IPS DF 4.7 (cell line): ENCODE measurements around the gene FFAR3.
"Not testable (repeated sequence)": the region's sequence is repeated elsewhere in the genome, so short reads cannot be mapped to it uniquely, and the experiment has no call there.

Experiments used
- DNase-seq: peaks from one replicate; pipeline ENCODE4 v3.0.0-alpha.2; 2013; ENCODE audit warnings: low spot score; ENCODE audit errors: extremely low read depth

The FFAR3 gene

DNA sequence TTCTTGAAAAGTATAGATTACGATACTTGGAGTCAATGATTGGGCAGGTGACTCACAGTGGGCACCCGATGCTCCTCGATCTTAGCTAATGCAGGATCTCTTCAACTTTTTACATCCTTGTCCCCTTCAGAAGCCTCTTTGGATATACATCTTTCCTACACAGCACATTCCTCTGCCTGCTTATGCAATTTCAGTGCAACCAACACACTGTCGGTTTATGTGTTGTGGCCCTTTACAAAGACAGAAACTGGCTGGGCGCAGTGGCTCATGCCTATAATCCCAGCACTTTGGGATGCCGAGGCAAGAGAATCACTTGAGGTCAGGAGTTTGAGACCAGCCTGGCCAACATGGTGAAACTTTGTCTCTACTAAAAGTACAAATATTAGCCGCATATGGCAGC is 15.2 kb downstream of the FFAR3 start:
- no peak for DNase-seq

- DNase-seq, result not testable (repeated sequence)
These were observed 15.8 kb downstream of the FFAR3 start for GRCh38 chr19:35374031-35374430.

DNA sequence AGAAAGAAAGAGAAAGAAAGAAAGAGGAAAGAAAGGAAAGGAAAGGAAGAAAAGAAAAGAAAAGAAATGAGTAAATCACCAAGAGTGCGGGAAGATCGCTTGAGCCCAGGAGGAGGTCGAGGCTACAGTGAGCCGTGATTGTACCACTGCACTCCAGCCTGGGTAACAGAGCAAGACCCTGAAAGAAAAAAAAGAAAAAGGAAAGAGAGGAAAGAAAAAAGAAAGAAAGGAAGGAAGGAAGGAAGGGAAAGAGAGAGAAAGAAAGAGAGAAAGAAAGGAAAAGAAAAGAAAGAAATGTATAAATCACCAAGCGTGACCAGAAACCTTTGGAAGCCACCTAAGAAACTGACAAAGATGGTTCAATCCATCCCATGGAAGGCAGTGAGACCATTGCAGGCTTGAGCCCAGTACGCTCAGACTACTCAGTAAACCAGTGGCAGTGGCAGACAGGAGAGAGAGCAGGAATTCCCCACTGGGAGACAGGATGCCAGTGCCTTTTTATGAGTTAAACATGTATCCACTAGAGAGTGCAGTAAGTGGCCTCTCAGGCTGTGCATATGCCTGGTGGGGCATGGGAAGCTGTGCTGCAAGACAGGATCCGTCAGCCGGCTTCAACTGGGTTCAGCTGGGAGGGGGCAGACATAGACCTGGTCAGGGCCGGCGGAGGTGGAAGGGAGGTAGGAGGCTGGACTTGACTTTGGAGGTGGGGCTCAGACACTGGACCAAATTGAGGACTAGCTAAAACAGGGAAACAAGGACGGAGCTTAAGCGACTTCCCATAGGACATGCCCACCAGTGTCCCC is 17.4 kb downstream of the FFAR3 start:
- no peak for DNase-seq

DNA sequence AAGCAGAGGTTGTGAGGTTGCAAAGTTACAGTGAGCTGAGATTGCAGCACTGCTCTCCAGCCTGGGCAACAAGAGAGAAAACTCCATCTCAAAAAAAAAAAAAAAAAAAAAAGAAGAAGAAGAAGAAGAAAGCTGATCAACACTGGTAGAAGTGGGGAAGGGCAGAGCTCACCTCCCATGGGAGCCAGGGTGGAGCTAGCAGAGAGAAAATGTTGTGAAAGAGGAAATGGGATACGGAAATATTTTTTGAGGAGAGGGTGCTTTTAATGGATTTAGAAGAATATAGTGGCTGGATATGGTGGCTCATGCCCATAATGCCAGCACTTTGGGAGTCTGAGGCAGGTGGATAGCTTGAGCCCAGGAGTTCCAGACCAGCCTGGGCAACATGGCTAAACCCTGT is 19.4 kb downstream of the FFAR3 start:
- DNase-seq, result no peak

DNA sequence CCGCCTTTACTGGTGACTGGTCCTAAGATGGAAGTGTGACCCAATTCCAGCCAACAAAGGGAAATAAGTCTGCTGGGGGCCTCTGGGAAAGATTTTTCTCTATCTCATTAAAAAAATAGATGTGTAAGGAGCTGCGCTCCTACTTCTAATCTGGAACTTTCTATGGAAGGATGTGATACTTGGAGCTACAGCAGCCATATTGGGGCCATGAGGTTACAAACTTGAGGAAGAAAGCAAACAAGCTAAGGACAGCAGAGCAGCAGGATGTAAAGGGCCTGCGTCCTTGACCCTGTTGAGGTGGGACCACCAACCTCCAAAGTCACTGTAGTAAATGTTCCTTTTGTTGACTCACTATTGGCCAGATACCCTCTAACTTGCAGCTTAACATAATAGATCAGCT is 20.1 kb downstream of the FFAR3 start:
- DNase-seq, result no peak

GRCh38 chr19:35379545-35379944 is 21.3 kb downstream of the FFAR3 start:
- not testable (repeated sequence) for DNase-seq

GRCh38 chr19:35379992-35380391 is 21.7 kb downstream of the FFAR3 start:
- DNase-seq, result no peak

GRCh38 chr19:35380450-35381124 is 22.3 kb downstream of the FFAR3 start:
- no peak for DNase-seq

GRCh38 chr19:35381318-35381717 is 23.1 kb downstream of the FFAR3 start:
- no peak for DNase-seq

DNA sequence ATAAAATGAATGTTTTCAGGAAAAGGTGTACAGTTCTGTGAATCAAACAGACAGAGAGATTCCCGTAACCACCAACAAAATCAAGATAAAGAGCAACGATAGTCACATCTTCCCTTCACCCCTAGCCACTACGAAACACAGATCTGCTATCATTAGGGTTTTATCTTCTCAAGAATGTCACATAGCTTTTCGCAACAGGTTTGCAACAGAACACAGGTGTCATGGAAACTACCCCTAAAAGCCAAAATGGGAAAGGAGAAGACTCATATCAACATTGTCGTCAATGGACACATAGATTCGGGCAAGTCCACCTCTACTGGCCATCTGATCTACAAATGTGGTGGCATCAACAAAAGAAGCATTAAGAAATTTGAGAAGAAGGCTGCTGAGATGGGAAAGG is 23.7 kb downstream of the FFAR3 start:
- DNase-seq, result no peak

DNA sequence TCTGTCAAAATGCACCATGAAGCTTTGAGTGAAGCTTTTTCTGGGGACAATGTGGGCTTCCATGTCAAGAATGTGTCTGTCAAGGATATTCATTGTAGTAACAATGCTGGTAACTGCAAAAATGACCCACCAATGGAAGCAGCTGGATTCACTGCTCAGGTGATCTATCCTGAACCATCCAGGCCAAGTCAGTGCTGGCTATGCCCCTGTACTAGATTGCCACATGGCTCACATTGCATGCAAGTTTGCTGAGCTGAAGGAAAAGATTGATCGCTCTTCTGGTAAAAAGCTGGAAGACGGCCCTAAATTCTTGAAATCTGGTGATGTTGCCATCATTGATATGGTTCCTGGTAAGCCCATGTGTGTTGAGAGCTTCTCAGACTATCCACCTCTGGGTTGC is 25.3 kb downstream of the FFAR3 start:
- no peak for DNase-seq

DNA sequence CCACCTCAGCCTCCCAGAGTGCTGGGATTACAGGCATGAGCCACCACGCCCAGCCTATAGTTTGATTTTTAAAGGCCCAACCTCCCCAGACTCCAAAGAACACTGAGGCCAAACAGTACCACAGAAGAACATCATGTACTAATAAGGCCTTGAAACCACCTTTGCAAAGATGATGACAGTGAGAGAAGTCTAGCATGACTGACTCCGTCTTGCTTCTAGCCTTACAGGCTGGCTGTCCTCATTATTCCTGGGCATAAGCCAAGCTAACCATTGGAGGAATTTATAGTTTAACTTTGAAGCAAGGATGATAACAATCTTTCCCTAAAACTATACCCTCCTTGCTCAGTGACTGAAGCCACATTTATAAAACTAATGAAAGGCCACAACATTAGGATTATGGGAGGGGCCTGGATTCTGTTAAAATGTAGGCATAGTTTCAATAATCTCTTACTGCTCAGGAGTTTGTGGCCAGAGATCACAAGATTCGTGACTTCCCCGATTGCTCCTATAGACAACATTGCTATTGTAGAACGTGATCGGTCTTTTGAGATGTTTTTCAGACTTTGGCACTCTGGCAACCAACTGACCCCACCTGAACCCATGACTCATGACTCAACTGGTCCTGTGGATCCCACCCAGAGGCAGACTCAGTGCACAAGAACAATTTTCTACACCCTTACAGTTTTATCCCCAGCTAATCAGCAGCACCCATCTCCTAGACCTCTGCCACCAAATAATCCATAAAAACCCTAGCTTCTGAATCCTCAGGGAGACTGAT is 30.2 kb downstream of the FFAR3 start:
- DNase-seq, result no peak

GRCh38 chr19:35389192-35389861 is 31.1 kb downstream of the FFAR3 start:
- no peak for DNase-seq

DNA sequence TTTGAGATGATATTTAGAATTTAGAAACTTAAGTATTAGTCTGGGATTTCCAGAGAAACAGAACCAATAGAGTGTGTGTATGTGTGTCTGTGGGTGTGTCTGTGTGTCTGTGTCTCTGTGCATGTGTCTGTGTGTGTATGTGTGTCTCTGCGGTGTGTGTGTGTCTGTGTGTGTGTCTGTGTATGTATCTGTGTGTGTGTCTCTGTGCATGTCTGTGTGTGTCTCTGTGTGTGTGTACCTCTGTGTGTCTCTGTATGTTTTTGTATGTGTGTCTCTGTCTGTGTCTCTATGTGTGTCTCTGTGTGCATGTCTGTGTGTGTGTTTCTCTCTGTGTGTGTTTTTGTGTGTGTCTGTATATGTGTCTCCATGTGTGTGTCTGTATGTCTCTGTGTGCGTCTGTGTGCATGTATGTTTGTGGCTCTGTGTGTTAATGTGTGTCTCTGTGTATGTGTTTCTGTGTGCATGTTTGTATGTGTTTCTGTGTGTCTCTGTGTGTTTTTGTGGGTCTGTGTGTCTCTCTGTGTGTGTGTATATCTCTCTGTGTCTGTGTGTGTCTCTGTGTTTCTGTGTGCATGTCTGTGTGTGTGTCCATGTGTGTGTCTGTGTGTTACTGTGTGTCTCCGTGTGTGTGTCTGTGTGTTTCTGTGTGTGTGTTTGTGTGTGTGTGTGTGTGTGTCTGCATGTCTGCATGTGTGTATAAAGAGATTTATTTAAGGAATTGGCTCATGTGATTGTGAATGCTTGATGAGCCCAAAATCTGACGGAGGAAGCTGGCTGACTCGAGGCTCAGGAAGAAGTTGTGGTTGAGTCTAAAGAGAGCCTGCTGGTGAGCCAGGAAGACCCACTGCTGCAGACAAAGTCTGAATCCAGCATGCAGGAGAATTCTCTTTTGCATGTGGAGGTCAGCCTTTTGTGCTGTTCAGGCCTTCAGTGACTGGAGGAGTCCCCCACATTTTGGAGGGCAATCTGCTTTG is 34.8 kb downstream of the FFAR3 start:
- no peak for DNase-seq

GRCh38 chr19:35395382-35396199 is 37.3 kb downstream of the FFAR3 start:
- no peak for DNase-seq

- no peak for DNase-seq
These were observed 38.1 kb downstream of the FFAR3 start for GRCh38 chr19:35396240-35396885.

DNA sequence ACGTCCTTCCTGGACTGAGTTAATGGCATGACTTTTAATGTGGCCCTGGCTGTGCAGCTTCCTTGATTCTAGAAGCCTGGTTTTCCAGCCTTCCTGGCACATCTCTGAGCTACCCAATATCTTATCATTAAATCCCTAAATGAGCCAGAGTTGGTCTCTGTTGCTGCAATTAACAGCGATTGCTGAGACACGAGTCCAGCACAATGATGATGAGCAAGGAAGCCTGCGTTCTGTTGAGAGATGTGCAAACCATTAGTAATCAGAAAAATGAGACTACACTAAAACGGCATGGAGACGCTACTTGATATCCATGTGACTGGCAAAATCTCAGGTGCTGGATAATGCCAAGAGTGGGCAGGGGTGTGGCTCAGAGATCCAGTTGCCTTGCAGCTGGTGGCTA is 38.8 kb downstream of the FFAR3 start:
- DNase-seq, result no peak

GRCh38 chr19:35398570-35398969 is 40.3 kb downstream of the FFAR3 start:
- DNase-seq, result no peak

DNA sequence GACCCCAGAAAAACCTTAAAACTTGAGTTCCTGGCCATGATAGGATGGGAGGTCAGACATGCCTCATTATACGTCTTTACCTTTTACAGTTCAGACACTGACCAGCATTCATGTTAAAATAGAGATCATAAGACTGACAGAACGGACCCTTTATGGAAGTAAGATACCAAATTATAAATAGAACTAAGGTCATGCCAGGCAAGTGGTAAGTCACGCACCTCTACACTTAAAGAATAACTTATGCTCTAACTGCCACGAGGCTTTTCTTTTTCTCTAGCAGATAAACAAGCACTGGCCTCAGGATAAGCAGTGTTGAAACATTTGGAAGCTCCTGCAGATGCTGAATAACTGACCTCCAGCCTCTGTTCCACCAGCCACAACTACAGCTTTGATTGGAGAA is 41.0 kb downstream of the FFAR3 start:
- no peak for DNase-seq
